Measurements from ENCODE around the gene ADAMTS6.

GRCh38 chr5:65149827-65150226 is 331.9 kb downstream of the ADAMTS6 start:
- TF ChIP-seq, protein P1, sequence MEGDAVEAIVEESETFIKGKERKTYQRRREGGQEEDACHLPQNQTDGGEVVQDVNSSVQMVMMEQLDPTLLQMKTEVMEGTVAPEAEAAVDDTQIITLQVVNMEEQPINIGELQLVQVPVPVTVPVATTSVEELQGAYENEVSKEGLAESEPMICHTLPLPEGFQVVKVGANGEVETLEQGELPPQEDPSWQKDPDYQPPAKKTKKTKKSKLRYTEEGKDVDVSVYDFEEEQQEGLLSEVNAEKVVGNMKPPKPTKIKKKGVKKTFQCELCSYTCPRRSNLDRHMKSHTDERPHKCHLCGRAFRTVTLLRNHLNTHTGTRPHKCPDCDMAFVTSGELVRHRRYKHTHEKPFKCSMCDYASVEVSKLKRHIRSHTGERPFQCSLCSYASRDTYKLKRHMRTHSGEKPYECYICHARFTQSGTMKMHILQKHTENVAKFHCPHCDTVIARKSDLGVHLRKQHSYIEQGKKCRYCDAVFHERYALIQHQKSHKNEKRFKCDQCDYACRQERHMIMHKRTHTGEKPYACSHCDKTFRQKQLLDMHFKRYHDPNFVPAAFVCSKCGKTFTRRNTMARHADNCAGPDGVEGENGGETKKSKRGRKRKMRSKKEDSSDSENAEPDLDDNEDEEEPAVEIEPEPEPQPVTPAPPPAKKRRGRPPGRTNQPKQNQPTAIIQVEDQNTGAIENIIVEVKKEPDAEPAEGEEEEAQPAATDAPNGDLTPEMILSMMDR (IDR thresholded peaks at IDR 0.05 in 4 of 5, conservative IDR thresholded peaks at IDR 0.05 in 1 of 5) = no peak
- no peak for TF ChIP-seq POLR2A (IDR thresholded peaks at IDR 0.05)
